HL-60 (cell line): ENCODE measurements around the gene RBBP8NL.
A peak's percentile ranks its signal among the peaks of the same experiment; 100 is the strongest.

Experiments
- DNase-seq, 2 experiments: peaks; one replicate each; pipeline ENCODE4 v3.0.0-alpha.2; 2010 to 2020; ENCODE audit warnings: low read depth in 1 of 2, low spot score in 1 of 2
- H3K27ac ChIP-seq: fragments of 250-450 bp; sonication (Bioruptor Pico); replicated peaks from 2 replicates; pipeline ENCODE4 v1.5.1; 2020; ENCODE audit warnings: mild to moderate bottlenecking, moderate library complexity
- H3K27me3 ChIP-seq: fragments of 250-450 bp; sonication (Bioruptor Pico); 2 replicates; pipeline ENCODE4 v1.5.1; 2021; ENCODE audit warnings: mild to moderate bottlenecking, moderate library complexity; ENCODE audit not compliant: insufficient read depth, poor library complexity, severe bottlenecking
- H3K4me3 ChIP-seq: replicated peaks from 2 replicates; pipeline ENCODE4 v1.5.1; 2011; ENCODE audit warnings: mild to moderate bottlenecking, control low read depth, low read length; ENCODE audit not compliant: insufficient read depth
- CTCF ChIP-seq: IDR thresholded peaks from one replicate; pipeline ENCODE4 v1.5.1; 2011; ENCODE audit warnings: low read length, control low read depth, inconsistent platforms; ENCODE audit not compliant: insufficient read depth
- GABPA ChIP-seq: IDR thresholded peaks from 2 replicates; pipeline ENCODE4 v1.6.1; 2012; ENCODE audit warnings: low read depth
- POLR2AphosphoS5 ChIP-seq: IDR thresholded peaks from 2 replicates; pipeline ENCODE4 v1.6.1; 2012; ENCODE audit warnings: low read depth
- REST ChIP-seq: IDR thresholded peaks from 2 replicates; pipeline ENCODE4 v1.6.1; 2012; ENCODE audit warnings: low read depth; ENCODE audit not compliant: insufficient replicate concordance
- SPI1 ChIP-seq: IDR thresholded peaks from 2 replicates; pipeline ENCODE4 v1.6.1; 2012; ENCODE audit warnings: low read depth, mild to moderate bottlenecking, borderline replicate concordance

RBBP8NL gene

GRCh38 chr20:62406635-62407176, 20.6 kb downstream of the RBBP8NL start:
- TF ChIP-seq CTCF (no peak), GABPA (no peak), POLR2AphosphoS5 (no peak), REST (no peak), SPI1 (no peak)

GRCh38 chr20:62405981-62406513, 21.3 kb downstream of the RBBP8NL start:
- Histone ChIP-seq H3K4me3 (peak overlapping the region; percentile 68), H3K27ac (no peak overlapping the region; the same call in 1 of the 2 replicates), H3K27me3 (no peaks in the 10 kb centered on the region)
- no peak for TF ChIP-seq CTCF
- TF ChIP-seq SPI1, result no peak
- no peak for TF ChIP-seq REST
- no peak for TF ChIP-seq POLR2AphosphoS5
- TF ChIP-seq GABPA, result no peak
- no peak for DNase-seq

More at GRCh38 chr20:62406635-62407176, 20.6 kb downstream of the RBBP8NL start:
- Histone ChIP-seq H3K4me3 (peak overlapping the region; percentile 68), H3K27ac (peak overlapping the region; percentile 46), H3K27me3 (no peaks in the 10 kb centered on the region)
- no peak for DNase-seq

GRCh38 chr20:62405108-62405980, 22.0 kb downstream of the RBBP8NL start:
- peak; percentile 67 to 75 for DNase-seq
- TF ChIP-seq REST, result no peak
- TF ChIP-seq SPI1, result no peak
- no peak for TF ChIP-seq POLR2AphosphoS5
- no peak for TF ChIP-seq GABPA
- no peak for TF ChIP-seq CTCF
- Histone ChIP-seq H3K27ac (no peak overlapping the region), H3K27me3 (no peaks in the 10 kb centered on the region), H3K4me3 (no peak overlapping the region)
